ENCODE measurements around the gene SORL1-AS1.

SORL1-AS1 gene

DNA sequence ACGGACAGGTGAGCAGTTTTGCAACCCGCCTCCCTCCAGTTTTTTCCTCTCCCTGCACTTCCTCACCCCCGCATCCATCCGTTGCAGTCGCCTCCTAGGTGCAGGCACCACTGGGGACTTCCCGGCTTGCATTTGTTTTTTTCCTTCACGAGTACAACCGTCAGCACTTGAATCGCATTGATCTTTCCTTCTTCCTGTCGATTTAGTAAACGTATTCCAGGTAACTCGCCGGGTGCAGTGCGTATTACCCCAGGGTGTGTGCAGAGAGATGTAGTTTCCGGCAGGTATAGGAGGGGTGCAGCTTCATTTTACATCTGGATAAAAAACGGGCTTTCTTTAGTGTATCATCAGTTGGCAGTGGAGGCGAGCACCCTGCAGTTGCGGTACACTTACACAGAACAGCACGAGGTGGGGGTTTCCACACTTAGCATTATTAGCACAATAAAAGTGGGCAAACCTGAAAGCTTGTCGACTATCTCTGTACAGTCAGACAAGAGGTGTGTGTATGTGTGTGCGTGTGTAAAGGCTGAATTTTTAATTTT is at the start of gene SORL1-AS1:
SORL1-AS1 (minus strand) TSS at position 359 of the 542 bp plus-strand sequence.
- peaks cover 14 to 36% (median 28%) of the 10 kb centered on the region in 3 donors for H3K36me3 Mint-ChIP-seq
- H3K4me1 Mint-ChIP-seq: peaks cover 57 to 90% (median 86%) of the 10 kb centered on the region in 4 donors
- DNase-seq (peak; percentile 50 to 81 (median 66)), ATAC-seq (peak; percentile 56 to 64)
- no peaks in the 10 kb centered on the region for H3K27me3 Mint-ChIP-seq
- H3K9me3 Mint-ChIP-seq: peaks cover 0 to 3% (median 0%) of the 10 kb centered on the region in 9 donors
- peak within 1 kb of the TSS; percentile 93 to 100 (median 97) for H3K4me3 Mint-ChIP-seq
- H3K27ac Mint-ChIP-seq: peak within 1 kb of the TSS; percentile 94 to 99 (median 97)
- POLR2A ChIA-PET: interaction anchor here (0.6 to 13.8 kb wide), 22 partner anchors 11 to 161 kb away, joined by 3 to 385 read pairs (median 12); partner anchors contain the start of gene SC5D

DNA sequence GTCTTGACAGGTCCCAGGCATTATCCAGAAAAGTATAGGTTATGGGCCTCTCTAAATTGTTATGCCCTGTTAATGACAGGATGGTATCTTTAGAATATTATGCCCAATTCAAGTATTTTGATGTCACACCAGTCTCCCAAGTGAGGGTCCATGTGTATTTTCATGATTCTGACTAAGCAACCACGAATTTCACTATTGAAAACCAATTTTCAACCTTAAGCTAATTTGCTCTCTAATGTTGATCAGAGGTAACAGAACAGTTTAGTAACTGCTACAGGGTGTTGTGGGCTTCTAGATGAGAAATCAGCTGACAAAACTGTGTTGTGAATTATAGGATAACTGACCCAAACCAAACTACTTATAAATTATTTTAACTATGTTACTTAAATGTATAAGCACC is 48.0 kb upstream of the SORL1-AS1 start:
- peaks cover 21 to 69% (median 49%) of the 10 kb centered on the region in 4 donors for H3K4me1 Mint-ChIP-seq
- ATAC-seq: no peak
- H3K4me3 Mint-ChIP-seq: no peak overlapping the region
- H3K9me3 Mint-ChIP-seq: peaks cover 0 to 17% (median 12%) of the 10 kb centered on the region in 9 donors
- peaks cover 22 to 97% (median 72%) of the 10 kb centered on the region in 3 donors for H3K36me3 Mint-ChIP-seq
- DNase-seq: no peak
- H3K27ac Mint-ChIP-seq: peak overlapping the region in 4 of 10 donors; percentile 9 to 66 (median 24)
- POLR2A ChIA-PET: interaction anchor here (1.9 kb wide), 1 partner anchor 8 kb away, joined by 8 read pairs; no protein-coding TSS in a partner anchor
- no peaks in the 10 kb centered on the region for H3K27me3 Mint-ChIP-seq

DNA sequence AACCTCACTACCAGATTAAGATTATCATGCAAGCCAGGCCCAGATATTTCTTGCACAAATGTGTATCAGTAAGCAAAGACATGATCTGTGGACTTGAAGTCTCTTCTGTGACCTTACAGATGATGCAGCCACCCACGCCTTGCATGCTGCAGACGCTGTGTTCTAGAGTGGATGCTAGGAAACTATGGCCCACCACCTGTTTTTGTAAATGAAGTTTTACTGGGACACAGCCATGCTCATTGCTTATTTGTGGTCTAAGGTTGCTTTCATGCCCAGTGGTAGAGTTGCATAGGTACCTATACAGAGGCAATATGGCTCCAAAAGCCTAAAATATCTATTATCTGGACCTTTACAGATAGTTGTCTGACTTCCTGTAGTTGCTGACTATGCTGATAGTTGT is 47.5 kb upstream of the SORL1-AS1 start:
- POLR2A ChIA-PET: interaction anchor here (1.1 to 1.9 kb wide), 2 partner anchors 8 to 49 kb away, joined by 4 to 8 read pairs; no protein-coding TSS in a partner anchor
- H3K9me3 Mint-ChIP-seq: peaks cover 0 to 12% (median 9%) of the 10 kb centered on the region in 9 donors
- peaks cover 17 to 97% (median 70%) of the 10 kb centered on the region in 3 donors for H3K36me3 Mint-ChIP-seq
- DNase-seq (no peak), ATAC-seq (no peak)
- H3K4me1 Mint-ChIP-seq: peaks cover 25 to 73% (median 53%) of the 10 kb centered on the region in 4 donors
- H3K4me3 Mint-ChIP-seq: no peak overlapping the region
- H3K27me3 Mint-ChIP-seq: no peaks in the 10 kb centered on the region
- peak overlapping the region in 9 of 10 donors; percentile 6 to 89 (median 61) for H3K27ac Mint-ChIP-seq

- Mint-ChIP-seq H3K4me3 (peak overlapping the region in 2 of 10 donors; percentile 2 to 7), H3K36me3 (peaks cover 9 to 90% (median 61%) of the 10 kb centered on the region in 3 donors), H3K4me1 (peaks cover 28 to 77% (median 55%) of the 10 kb centered on the region in 4 donors), H3K27me3 (no peaks in the 10 kb centered on the region), H3K9me3 (peaks cover 0 to 10% (median 3%) of the 10 kb centered on the region in 9 donors), H3K27ac (peak overlapping the region; percentile 15 to 89 (median 72))
- ATAC-seq (no peak), DNase-seq (no peak)
- POLR2A ChIA-PET: interaction anchor here (1.1 to 1.9 kb wide), 2 partner anchors 9 to 48 kb away, joined by 4 to 8 read pairs; no protein-coding TSS in a partner anchor
Measured at GRCh38 chr11:121499405-121499804, 46.6 kb upstream of the SORL1-AS1 start.

DNA sequence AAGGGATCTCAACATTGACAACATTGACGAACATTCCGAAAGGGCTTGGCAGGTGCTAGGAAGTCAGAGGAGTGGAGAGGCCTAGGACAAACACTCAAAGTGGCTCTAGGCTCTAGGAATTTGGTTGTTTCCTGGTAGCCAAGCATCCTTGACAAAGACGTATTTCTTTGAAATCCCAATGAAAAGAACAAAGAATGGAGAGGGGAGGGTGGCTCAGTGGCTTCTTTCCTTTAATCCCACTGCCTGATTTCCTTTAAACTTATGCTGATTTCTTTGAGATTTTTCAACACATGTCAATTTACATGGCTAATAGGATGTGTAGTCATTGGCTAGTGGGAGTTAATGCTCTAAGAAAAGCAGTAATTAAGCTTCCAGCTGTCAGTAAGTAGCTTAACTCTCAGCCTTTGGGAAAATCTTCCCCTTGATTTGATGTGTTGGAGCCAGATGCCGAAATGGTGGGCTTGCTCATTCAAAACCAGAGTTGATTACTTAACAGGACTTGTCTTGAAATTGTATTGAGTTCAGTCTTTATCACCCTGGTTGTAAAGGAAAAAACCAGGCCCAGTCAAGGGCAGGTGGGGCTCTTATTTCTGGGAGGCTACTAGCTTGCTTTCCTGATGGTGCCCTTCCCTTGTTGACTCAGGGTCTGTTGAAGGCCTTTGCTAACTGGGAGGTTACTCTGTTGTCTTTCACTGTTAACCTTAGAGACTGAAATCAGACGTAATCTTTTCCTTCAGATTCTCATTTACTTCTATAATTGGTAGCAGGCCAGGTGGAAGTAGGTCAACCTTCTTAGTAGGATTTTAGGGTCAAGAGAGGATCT is 44.6 kb upstream of the SORL1-AS1 start:
- Mint-ChIP-seq H3K27ac (peak overlapping the region; percentile 3 to 88 (median 76)), H3K4me1 (peaks cover 35 to 79% (median 67%) of the 10 kb centered on the region in 4 donors), H3K27me3 (no peaks in the 10 kb centered on the region), H3K9me3 (peaks cover 0 to 10% (median 2%) of the 10 kb centered on the region in 9 donors), H3K36me3 (peaks cover 7 to 82% (median 46%) of the 10 kb centered on the region in 3 donors), H3K4me3 (no peak overlapping the region)
- ATAC-seq: no peak
- POLR2A ChIA-PET: interaction anchor here (1.7 kb wide), 1 partner anchor 38 kb away, joined by 4 read pairs; no protein-coding TSS in a partner anchor
- no peak for DNase-seq

DNA sequence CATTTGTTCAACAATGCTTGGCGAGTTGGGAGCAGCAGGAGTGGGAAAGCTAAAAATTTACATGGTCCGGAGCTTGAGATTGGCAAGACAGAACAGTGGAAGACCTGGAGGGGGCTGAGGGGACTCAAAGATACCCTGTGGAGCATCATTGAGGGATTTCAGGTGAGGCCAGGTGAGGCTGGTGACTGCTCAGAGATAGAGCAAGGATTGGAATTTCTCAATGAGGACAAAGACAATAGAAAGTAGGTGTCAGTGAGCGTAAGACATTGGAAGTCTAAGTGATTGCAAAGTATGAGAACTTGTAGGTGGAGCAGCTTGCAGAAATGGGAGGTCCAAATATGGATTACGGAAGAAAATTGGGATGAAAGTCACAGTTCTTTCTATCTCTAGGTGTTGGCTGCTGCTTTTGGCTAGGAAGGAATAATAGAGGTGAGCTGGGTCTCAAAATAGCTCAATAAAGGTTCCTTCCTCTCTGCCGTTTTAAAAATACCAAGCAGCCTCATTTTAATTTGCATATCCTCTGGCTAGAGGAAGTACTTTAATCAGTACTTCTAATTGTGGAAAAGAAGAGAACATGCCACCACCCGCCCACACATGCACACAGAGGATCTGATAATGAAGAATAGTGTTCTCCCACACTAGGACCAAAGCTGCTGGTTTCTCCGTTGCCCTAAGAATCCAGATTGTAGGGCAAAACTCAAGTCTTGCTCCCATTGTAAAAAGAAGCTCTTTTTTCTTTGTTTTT is 41.8 kb upstream of the SORL1-AS1 start:
- Mint-ChIP-seq H3K4me1 (peaks cover 46 to 80% (median 69%) of the 10 kb centered on the region in 4 donors), H3K4me3 (peak overlapping the region; percentile 29 to 82 (median 66)), H3K9me3 (no peaks in the 10 kb centered on the region), H3K36me3 (peaks cover 6 to 83% (median 36%) of the 10 kb centered on the region in 3 donors), H3K27ac (peak overlapping the region; percentile 71 to 89 (median 85)), H3K27me3 (no peaks in the 10 kb centered on the region)
- peak; percentile 77 to 82 for ATAC-seq
- peak in 5 of 10 donors; percentile 4 to 36 (median 14) for DNase-seq
- POLR2A ChIA-PET: interaction anchor here (0.9 to 3.5 kb wide), 6 partner anchors 16 to 79 kb away, joined by 3 to 23 read pairs (median 3); partner anchors contain the start of genes SORL1 and SORL1-AS1

GRCh38 chr11:121489823-121490222 is 37.1 kb upstream of the SORL1-AS1 start:
- ATAC-seq: no peak
- H3K4me1 Mint-ChIP-seq: peaks cover 49 to 75% (median 71%) of the 10 kb centered on the region in 4 donors
- H3K27ac Mint-ChIP-seq: peak overlapping the region in 6 of 10 donors; percentile 22 to 86 (median 72)

GRCh38 chr11:121488641-121489040 is 35.9 kb upstream of the SORL1-AS1 start:
- no peaks in the 10 kb centered on the region for H3K27me3 Mint-ChIP-seq
- ATAC-seq: no peak
- DNase-seq: no peak
- POLR2A ChIA-PET: interaction anchor here (0.6 to 2.2 kb wide), 2 partner anchors 37 to 73 kb away, joined by 5 to 15 read pairs; partner anchors contain the start of genes SORL1 and SORL1-AS1
- peak overlapping the region in 1 of 10 donors; percentile 4 for H3K4me3 Mint-ChIP-seq
- H3K4me1 Mint-ChIP-seq: peaks cover 50 to 75% (median 71%) of the 10 kb centered on the region in 4 donors
- no peaks in the 10 kb centered on the region for H3K9me3 Mint-ChIP-seq
- H3K36me3 Mint-ChIP-seq: peaks cover 15 to 88% (median 33%) of the 10 kb centered on the region in 3 donors
- H3K27ac Mint-ChIP-seq: peak overlapping the region; percentile 4 to 88 (median 76)

More at GRCh38 chr11:121489823-121490222, 37.1 kb upstream of the SORL1-AS1 start:
- H3K27me3 Mint-ChIP-seq: no peaks in the 10 kb centered on the region
- no peak overlapping the region for H3K4me3 Mint-ChIP-seq
- H3K36me3 Mint-ChIP-seq: peaks cover 6 to 79% (median 27%) of the 10 kb centered on the region in 3 donors
- DNase-seq: no peak
- POLR2A ChIA-PET: interaction anchor here (0.8 to 1.8 kb wide), 4 partner anchors 14 to 39 kb away, joined by 3 to 8 read pairs (median 6); partner anchors contain the start of genes SORL1 and SORL1-AS1
- H3K9me3 Mint-ChIP-seq: no peaks in the 10 kb centered on the region

DNA sequence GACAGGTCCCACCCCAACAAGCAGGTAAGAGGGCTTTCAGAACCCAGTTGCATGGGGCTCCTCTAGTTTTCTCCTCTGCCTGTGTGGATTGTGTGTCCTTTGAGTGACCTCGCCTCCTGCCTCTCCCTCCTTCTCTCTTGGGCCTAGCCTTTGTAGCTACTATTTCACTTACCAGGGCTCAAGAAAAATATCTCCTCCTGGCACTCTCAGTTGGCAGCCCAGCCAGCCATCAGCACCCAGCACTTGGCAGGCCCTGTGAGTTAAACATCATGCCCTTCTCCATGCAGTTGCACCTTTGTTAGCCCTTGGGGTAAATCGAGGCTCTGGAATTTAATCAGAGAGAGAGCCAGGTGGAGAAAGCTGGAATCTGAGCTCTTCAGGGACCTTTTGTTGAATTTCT is 35.4 kb upstream of the SORL1-AS1 start:
- DNase-seq (no peak), ATAC-seq (no peak)
- peaks cover 49 to 75% (median 71%) of the 10 kb centered on the region in 4 donors for H3K4me1 Mint-ChIP-seq
- POLR2A ChIA-PET: interaction anchor here (0.6 to 2.2 kb wide), 2 partner anchors 36 to 72 kb away, joined by 5 to 15 read pairs; partner anchors contain the start of genes SORL1 and SORL1-AS1
- peaks cover 15 to 87% (median 30%) of the 10 kb centered on the region in 3 donors for H3K36me3 Mint-ChIP-seq
- no peaks in the 10 kb centered on the region for H3K27me3 Mint-ChIP-seq
- H3K9me3 Mint-ChIP-seq: no peaks in the 10 kb centered on the region
- peak overlapping the region; percentile 48 to 88 (median 76) for H3K27ac Mint-ChIP-seq
- H3K4me3 Mint-ChIP-seq: peak overlapping the region in 1 of 10 donors; percentile 4

DNA sequence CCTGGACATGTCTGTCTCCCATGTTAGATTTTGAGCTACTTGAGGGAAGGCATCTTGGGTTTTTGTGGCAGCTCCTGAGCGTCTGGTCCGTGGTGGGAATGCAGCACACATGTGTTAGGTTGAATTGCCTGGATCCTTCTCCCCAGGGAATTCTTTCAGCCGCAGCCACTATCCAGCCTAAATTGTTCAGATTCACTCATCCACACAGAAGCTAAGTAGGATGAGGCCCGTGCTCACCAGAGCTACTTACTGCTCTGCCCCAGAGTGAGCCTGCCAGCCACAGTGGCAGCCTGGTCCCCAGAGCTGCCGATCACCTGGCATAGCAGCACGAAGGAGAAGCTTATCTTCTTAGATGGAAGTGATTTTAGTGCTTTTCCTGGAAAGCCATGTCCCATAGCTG is 34.4 kb upstream of the SORL1-AS1 start:
- no peaks in the 10 kb centered on the region for H3K9me3 Mint-ChIP-seq
- ATAC-seq (no peak), DNase-seq (no peak)
- POLR2A ChIA-PET: interaction anchor here (0.9 to 2.2 kb wide), 3 partner anchors 21 to 37 kb away, joined by 3 to 15 read pairs (median 4); partner anchors contain the start of genes SORL1 and SORL1-AS1
- peaks cover 53 to 84% (median 77%) of the 10 kb centered on the region in 4 donors for H3K4me1 Mint-ChIP-seq
- peak overlapping the region in 9 of 10 donors; percentile 36 to 91 (median 76) for H3K27ac Mint-ChIP-seq
- H3K4me3 Mint-ChIP-seq: no peak overlapping the region
- H3K36me3 Mint-ChIP-seq: peaks cover 15 to 79% (median 29%) of the 10 kb centered on the region in 3 donors
- no peaks in the 10 kb centered on the region for H3K27me3 Mint-ChIP-seq

GRCh38 chr11:121486054-121486453 is 33.3 kb upstream of the SORL1-AS1 start:
- Mint-ChIP-seq H3K27me3 (no peaks in the 10 kb centered on the region), H3K4me1 (peaks cover 54 to 84% (median 75%) of the 10 kb centered on the region in 4 donors), H3K9me3 (no peaks in the 10 kb centered on the region), H3K27ac (peak overlapping the region in 8 of 10 donors; percentile 60 to 97 (median 82)), H3K4me3 (no peak overlapping the region), H3K36me3 (peaks cover 15 to 69% (median 29%) of the 10 kb centered on the region in 3 donors)
- ATAC-seq (no peak), DNase-seq (no peak)
- POLR2A ChIA-PET: interaction anchor here (0.7 to 1.0 kb wide), 3 partner anchors 33 to 159 kb away, joined by 3 to 5 read pairs (median 5); no protein-coding TSS in a partner anchor
